ENCODE measurements around the gene RANBP17.
"Not testable (repeated sequence)": the region's sequence is repeated elsewhere in the genome, so short reads cannot be mapped to it uniquely, and the experiment has no call there.

Gene RANBP17

GRCh38 chr5:170861917-170862766 lies at the start of gene RANBP17:
Gene RANBP17 (plus strand): TSS chr5:170862018.
- no peak for DNase-seq (ENCODE audit: low read depth)

- DNase-seq (ENCODE audit: low read depth): no peak
These were observed 48.6 kb upstream of the RANBP17 start for GRCh38 chr5:170813231-170813630.

- DNase-seq (ENCODE audit: low read depth): no peak
These were observed 44.6 kb upstream of the RANBP17 start for GRCh38 chr5:170817195-170817594.

- DNase-seq (ENCODE audit: low read depth): no peak
These were observed 43.6 kb upstream of the RANBP17 start for GRCh38 chr5:170818232-170818631.

DNA sequence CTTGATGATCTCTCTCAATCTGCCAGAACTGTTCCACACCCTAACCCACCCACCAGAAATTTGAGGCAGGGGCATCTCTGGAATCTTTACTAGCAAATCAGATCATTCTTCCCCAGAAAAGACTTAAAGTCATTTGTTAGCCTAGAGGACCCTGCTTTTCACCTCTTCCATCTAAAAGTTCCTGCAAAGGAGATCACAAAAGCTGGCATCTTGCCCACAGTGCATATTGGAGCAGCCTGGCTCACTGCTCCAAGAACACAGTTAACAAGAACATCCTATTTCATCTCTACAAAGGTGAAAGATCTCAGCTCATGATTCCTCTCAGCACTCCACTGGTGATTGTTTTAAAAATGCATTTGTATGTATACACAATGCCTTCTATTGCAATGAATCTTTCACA lies 42.0 kb upstream of the RANBP17 start:
- no peak for DNase-seq (ENCODE audit: low read depth)

DNA sequence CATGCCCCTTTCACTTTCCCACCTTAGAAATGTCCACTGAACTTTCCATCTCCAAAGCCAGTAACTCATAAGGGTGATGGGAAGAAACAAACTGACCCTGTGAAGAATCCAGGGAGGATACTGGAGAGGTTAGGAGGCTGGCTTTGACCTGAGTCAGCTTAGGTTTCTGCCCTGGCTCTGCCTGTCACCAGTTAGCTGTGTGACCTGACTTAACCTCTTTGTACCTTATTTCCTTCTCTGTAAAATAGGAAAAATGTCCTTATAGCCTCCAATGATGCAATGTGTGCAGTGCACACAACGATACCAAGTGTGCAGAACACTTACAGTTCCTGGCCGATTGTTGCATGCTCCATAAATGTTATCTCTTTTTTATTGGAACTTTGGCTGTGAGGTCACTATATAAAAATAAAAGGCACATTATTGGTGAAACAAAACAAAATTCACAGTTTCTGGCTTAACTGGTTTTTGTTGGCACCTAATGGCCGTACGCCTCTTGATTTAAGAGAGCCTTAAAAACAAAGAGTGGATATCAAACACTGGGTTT lies 40.5 kb upstream of the RANBP17 start:
- no peak for DNase-seq (ENCODE audit: low read depth)

DNA sequence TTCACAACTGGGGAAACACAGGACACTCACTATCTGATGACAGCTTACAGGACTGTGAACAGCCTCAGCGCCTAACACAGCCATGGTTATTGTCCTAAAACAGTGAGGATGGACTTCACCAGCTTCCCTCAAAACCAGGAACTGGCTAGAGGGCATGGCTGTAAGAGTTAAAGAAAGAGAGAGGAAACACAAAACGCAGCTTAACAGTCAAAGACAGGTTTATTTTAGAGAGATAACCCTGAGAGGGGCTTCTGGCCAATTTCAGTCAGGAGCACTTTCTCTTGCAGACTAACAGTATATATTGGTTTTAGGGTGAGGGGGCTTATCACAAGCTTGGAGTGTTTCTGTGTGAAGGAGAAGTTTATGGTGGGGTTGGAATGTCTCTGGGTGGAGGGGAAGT lies 35.7 kb upstream of the RANBP17 start:
- no peak for DNase-seq (ENCODE audit: low read depth)

DNA sequence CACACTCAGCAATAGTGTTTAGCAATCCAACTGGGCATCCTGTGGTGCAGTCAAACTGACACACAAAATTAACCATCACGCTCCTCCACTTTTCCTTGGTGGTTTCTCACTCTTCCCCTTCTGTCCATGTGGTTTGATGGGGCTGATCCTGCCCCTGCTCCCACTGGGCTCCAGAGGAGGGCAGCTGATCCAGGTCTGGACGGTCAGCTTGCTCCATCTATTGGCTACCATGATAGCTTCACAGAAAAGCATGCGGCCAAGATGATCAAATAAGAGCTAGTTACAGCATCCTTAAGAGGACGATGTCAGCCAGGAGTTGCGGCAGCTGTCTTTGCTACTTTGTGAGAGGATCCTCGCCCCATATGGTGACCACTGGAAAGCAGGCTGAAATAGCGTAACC lies 29.6 kb upstream of the RANBP17 start:
- no peak for DNase-seq (ENCODE audit: low read depth)

DNA sequence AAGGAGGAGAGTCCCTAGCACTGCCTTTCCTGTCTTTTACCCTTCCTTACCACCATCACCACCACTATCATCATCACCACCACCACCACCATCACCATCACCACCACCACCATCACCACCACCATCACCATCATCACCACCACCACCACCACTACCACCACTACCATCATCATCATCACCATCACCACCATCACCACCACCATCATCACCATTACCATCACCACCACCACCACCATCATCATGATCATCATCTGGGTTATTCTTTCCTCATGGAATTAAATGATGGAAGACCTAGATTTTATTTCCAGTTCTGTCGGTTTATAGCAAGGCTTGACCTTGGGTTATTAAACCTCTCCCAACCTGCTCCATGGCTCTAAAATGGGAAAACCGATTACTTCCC lies 27.8 kb upstream of the RANBP17 start:
- DNase-seq (ENCODE audit: low read depth): not testable (repeated sequence)

- no peak for DNase-seq (ENCODE audit: low read depth)
These were observed 25.6 kb upstream of the RANBP17 start for GRCh38 chr5:170836226-170836625.

- no peak for DNase-seq (ENCODE audit: low read depth)
These were observed 17.9 kb upstream of the RANBP17 start for GRCh38 chr5:170843870-170844269.

GRCh38 chr5:170844651-170845050 lies 17.2 kb upstream of the RANBP17 start:
- DNase-seq (ENCODE audit: low read depth): no peak

DNA sequence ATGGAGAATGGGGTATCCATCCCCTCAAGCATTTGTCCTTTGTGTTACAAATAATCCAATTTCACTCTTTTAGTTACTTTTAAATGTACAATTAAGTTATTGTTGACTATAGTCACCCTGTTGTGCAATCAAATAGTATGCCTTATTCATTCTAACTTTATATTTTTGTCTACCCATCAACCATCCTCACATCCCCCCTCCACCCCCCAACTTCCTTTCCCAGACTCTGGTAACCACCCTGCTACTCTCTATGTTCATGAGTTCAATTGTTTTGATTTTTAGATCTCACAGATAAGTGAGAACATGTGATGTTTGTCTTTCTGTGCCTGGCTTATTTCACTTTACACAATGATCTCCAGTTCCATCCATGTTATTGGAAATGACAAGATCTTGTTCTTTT lies 15.4 kb upstream of the RANBP17 start:
- DNase-seq (ENCODE audit: low read depth): no peak

DNA sequence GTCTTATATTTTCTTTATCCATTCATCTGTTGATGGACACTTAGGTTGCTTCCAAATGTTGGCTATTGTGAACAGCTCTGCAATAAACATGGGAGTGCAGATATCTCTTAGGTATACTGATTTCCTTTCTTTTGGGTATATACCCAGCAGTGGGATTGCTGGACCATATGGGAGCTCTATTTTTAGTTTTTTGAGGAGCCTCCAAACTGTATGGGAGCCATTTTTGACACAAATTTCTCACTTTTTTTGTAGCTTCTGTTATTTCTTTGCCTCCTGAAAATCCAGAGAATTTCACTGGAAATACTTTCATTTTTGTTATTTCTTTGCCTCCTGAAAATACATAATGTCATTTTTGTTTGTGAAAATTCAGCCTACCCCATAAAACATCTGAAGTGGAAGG lies 15.0 kb upstream of the RANBP17 start:
- no peak for DNase-seq (ENCODE audit: low read depth)

DNA sequence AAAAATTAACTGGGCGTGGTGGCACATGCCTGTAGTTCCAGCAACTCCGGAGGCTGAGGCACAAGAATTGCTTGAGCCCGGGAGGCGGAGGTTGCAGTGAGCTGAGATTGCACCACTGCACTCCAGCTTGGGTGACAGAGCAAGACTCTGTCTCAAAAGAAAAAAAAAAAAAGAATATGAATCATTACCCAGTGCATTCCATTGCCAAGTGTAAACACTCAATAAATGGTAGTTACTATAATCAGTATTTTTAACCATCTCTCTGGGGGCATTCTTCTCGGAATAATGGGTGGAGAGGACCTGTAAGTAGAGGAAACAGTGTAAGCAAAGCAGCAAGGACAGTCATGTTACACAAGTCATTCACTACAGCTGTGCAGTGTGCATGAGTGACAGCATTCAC lies 13.8 kb upstream of the RANBP17 start:
- no peak for DNase-seq (ENCODE audit: low read depth)

DNA sequence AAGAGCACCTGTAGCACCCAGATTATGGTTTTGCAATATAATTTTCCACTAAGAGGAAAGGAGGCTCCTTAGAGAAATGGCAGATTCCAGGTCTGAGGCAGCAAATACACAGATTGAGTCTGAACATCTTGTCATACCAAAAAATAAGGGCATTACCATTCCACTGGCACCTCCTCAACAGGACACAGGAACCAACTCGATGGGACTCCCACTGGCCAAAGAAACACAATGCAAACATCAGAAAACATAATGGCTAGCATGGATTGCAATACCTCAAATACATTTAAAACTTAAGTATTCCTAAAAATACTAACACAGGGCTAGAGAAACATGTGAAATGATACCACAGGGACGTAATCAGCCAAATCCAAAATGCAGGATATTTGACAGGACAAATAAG lies 12.4 kb upstream of the RANBP17 start:
- DNase-seq (ENCODE audit: low read depth): no peak

DNA sequence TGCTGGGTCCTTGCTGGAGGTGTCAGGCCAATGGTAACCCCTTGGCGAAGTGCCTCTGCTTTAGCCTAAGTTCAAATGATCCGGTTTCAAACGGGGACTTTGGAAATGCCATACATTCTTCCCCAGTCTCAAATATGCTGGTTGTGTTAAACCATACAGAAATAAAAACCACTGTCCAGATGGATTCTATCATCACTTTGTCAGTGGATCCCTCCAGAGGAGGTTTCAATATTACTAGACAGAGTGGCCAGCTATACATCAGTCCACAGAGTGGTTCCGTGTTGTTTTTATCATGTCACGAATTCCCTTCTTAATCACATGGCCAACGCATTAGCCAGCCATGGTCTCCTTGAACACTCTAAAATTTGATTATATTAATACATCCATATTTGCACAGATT lies 7.3 kb upstream of the RANBP17 start:
- DNase-seq (ENCODE audit: low read depth): no peak

- no peak for DNase-seq (ENCODE audit: low read depth)
These were observed 4.8 kb upstream of the RANBP17 start for GRCh38 chr5:170857066-170857465.

GRCh38 chr5:170860415-170860814 lies 1.4 kb upstream of the RANBP17 start:
- no peak for DNase-seq (ENCODE audit: low read depth)

- DNase-seq (ENCODE audit: low read depth): no peak
These were observed 776 bp upstream of the RANBP17 start for GRCh38 chr5:170860818-170861666.

GRCh38 chr5:170861667-170861916 lies 226 bp upstream of the RANBP17 start:
- DNase-seq (ENCODE audit: low read depth): no peak

DNA sequence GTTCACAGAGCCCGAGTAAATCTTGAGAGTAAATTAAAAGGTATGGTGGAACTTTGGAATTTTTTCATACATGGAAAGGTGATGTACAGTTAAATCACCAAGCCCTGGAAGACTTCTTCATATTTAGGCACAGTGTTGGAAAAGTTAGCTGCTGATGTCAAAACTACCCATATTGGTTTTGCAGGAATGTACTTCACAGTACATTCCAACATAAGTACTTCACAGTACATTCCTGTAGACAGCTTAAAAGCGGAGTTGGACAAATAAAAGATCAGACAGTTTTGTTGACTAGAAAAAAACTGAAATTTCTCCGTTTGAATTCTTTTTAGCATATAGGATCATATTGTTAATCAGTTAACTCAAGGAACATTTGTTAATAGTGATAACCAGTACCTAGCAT lies 1.8 kb downstream of the RANBP17 start:
- no peak for DNase-seq (ENCODE audit: low read depth)

DNA sequence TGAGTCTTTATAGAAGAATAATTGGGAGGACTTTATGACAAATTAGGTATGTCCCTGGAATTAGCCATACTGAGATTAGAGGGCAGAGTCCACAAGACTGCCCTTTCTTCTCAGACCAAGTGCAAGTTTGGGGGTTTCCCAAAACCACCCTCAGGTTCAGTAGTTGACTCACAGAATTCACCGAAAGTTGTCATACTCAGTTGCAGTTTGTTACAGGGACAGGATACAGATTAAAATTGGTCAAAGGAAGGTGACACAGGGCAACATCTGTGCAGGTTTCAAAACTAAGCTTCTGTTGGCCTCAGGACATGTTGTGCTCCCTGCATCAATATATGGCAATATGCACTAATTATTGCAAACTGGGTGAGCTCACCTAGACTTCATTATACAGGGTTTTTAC lies 3.8 kb downstream of the RANBP17 start:
- DNase-seq (ENCODE audit: low read depth): no peak

All from stimulated activated CD8-positive, alpha-beta memory T cell treated with anti-CD3 and anti-CD28 coated beads, Interleukin-7, amount 100 ng/mL, for 24 hours (primary cell).